AG04449 (cell line): ENCODE measurements around the gene MKKS.

Experiments used
- CTCF ChIA-PET: fragments of 350-600 bp; formaldehyde crosslinking; extraction: SDS; loops from one replicate; lab custom pipeline; 2021; ENCODE audit warnings: antibody characterized with exemption; lab: Yijun Ruan, JAX
- POLR2A ChIA-PET: fragments of 400-600, 350-600 bp; formaldehyde crosslinking; extraction: SDS; loops from one replicate; lab custom pipeline; 2020; ENCODE audit warnings: antibody characterized with exemption, inconsistent platforms; lab: Yijun Ruan, JAX
- DNase-seq: peaks from one replicate; pipeline ENCODE4 v3.0.0-alpha.2; 2010; ENCODE audit warnings: low read depth, low spot score
- H3K4me3 ChIP-seq: 2 replicates; pipeline ENCODE4 v1.5.1; 2011; ENCODE audit warnings: low read depth, mild to moderate bottlenecking, control low read depth, low read length
- CTCF ChIP-seq: IDR thresholded peaks from one replicate; pipeline ENCODE4 v1.5.1; 2011; ENCODE audit warnings: mild to moderate bottlenecking, moderate library complexity, low read length, control low read depth, inconsistent platforms; ENCODE audit not compliant: insufficient read depth; ENCODE audit errors: missing control alignments

MKKS gene

DNA sequence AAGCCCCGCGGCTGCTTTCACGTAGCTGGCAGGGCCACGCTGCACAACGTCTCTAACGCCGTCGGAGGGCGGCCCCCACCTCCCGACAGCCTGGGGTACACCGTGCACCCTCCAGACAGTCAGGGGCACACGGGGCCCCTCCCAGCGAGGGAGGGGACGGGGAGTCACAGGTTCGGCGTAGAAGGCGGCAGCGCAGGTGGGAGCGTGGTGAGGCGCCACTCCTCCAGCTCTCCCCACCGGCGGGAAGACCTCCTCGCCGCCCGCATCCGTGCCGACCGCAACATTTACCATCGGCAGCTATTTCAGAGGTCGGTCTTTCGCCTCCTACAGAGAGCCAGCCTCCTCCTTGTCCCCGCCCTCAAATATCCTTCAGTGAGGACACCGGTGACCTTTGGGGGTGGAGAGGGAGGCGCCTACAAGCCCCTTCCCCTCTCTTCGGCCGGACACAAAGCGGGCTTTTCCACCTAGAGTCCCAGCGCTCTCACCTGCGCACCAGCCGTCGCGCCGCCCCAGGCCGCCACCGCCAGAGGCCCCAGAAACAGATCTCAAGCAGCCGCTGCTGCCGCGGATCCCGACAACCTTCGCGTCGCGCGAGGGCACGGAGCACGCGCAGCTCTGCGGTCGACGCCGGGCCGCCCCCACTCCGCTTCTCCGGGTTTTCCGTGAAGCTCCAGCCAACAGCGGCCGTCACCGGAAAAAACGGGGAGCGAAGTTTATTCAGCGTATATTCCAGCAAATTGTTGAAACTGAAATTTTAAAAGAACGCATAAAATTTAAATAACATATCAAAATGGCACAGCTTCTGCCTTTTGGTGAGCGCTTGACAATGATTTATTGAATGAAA is at the start of gene MKKS:
Gene MKKS (minus strand): TSS at position 600 of the 844 bp plus-strand sequence. CDS start 20,708 bp downstream, outside the sequence.
- peak; percentile 62 for DNase-seq
- peak; percentile 5 for TF ChIP-seq CTCF
- ChIA-PET POLR2A (interaction anchor here (0.5 to 1.8 kb wide), 12 partner anchors 9 to 1867 kb away, joined by 3 to 8 read pairs (median 3); no protein-coding TSS in a partner anchor), CTCF (interaction anchor here (0.9 to 5.0 kb wide), 7 partner anchors 7 to 1110 kb away, joined by 3 to 19 read pairs (median 5); no protein-coding TSS in a partner anchor)
- H3K4me3 ChIP-seq: peak within 1 kb of the TSS; percentile 91

- TF ChIP-seq CTCF: no peak
- POLR2A ChIA-PET: no interaction called here
- no peak for DNase-seq
- CTCF ChIA-PET: no interaction called here
- H3K4me3 ChIP-seq: no peak overlapping the region
Measured at GRCh38 chr20:10483691-10484090, 49.7 kb upstream of the MKKS start.

DNA sequence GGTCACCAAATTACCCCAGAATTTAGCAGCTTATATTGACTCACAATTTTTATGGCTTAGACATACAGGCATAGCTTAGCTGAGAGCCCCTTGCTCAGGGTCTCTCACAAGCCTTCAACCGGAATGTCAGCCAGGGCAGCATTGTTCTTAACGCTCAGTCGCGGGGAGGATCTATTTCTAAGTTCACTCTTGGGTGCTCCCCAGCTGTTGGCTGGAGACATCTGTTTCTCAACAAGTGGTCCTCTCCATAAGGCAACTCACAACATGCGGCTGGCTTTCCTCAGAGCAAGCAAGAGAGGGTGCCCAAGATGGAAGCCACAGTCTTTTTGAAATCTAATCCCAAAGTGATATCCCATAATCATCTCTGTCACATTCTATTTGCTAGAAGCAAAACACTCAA is 47.7 kb upstream of the MKKS start:
- no peak for DNase-seq
- ChIA-PET CTCF (interaction anchor here (0.6 to 1.3 kb wide), 3 partner anchors 9 to 186 kb away, joined by 3 to 6 read pairs (median 4); no protein-coding TSS in a partner anchor), POLR2A (no interaction called here)
- no peak overlapping the region for H3K4me3 ChIP-seq
- TF ChIP-seq CTCF: no peak

DNA sequence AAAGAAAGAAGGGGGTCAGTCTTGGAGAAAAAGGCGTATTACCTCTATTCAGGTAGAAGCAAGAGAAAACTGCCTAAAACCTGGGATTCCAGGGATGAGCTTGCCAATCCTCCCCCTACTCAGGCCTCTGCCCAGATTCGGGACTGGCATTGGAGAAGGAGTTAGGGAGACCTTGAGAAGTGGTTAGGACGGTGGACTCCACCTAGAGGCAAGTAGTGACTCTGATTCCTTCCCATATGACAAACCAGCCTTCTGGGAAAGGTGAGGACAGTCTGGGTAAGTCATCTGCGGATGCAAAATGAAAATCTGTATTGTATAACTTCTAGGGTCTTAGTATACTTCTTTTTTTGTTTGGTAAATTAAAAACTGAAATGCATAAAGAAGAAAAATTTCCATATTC is 44.9 kb upstream of the MKKS start:
- ChIA-PET CTCF (interaction anchor here (0.6 kb wide), 1 partner anchor 10 kb away, joined by 3 read pairs; no protein-coding TSS in a partner anchor), POLR2A (interaction anchor here (0.6 kb wide), 1 partner anchor 266 kb away, joined by 3 read pairs; no protein-coding TSS in a partner anchor)
- H3K4me3 ChIP-seq: no peak overlapping the region
- no peak for DNase-seq
- no peak for TF ChIP-seq CTCF

DNA sequence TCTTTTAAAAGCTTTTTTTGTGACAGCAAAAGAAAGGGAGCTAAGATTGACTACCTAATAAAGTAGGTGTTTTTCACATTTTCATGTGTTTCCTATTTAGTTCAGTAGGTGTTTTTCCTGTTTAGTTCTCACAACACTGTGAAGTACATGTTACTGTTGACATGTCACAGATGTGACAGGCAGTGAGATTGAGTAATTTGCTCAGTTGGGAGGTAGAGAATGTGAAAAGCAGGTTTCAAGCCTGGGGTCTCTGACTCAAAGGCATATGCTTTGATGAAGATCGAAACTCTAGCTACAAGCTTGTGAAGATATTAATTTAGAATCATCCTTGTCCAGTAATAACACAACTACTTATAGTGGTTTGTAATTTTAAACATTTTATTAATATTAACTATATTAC is 44.2 kb upstream of the MKKS start:
- POLR2A ChIA-PET: no interaction called here
- TF ChIP-seq CTCF: no peak
- no peak overlapping the region for H3K4me3 ChIP-seq
- DNase-seq: no peak
- CTCF ChIA-PET: interaction anchor here (0.6 to 0.9 kb wide), 2 partner anchors 9 to 11 kb away, joined by 3 to 4 read pairs; no protein-coding TSS in a partner anchor

DNA sequence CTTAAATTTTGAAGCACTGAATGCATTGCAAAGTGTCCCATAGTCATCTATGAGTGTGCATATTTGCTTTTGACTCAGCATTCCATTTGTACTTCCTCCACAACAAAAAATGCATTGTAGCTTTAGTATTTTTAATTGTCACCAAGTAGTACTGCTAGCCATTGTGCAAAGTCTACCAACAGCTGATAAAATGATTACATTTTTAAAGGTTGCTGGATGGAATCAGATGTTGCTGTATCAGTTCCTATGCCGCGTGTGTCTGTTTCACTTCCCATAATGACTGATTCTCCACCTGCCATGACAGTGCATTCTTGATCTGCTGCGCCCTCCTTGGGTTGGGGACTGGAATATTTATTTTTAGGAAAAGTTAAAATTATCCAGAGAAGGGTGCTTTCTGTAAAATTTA is 42.3 kb upstream of the MKKS start:
- TF ChIP-seq CTCF: no peak
- ChIA-PET POLR2A (no interaction called here), CTCF (no interaction called here)
- H3K4me3 ChIP-seq: no peak overlapping the region
- DNase-seq: no peak
